HEK293T (cell line): ENCODE measurements around the gene CYLC2.

ENCODE experiments used
- CTCF ChIA-PET: fragments of 350-600 bp; formaldehyde crosslinking; extraction: SDS; loops from one replicate; lab custom pipeline; 2021; ENCODE audit warnings: antibody characterized with exemption, inconsistent platforms; lab: Yijun Ruan, JAX
- POLR2A ChIA-PET: fragments of 350-600 bp; formaldehyde crosslinking; extraction: SDS; loops from one replicate; lab custom pipeline; 2020; ENCODE audit warnings: antibody characterized with exemption, inconsistent platforms; lab: Yijun Ruan, JAX
- DNase-seq: peaks from one replicate; pipeline ENCODE4 v3.0.0; 2012; ENCODE audit warnings: mixed read lengths; ENCODE audit errors: extremely low spot score
- ARNT ChIP-seq: fragments of 450-650 bp; IDR thresholded peaks from 2 replicates; pipeline ENCODE4 v1.6.1; 2017; ENCODE audit warnings: mild to moderate bottlenecking
- BHLHE40 ChIP-seq: fragments of 450-650 bp; IDR thresholded peaks from 2 replicates; pipeline ENCODE4 v1.6.1; 2016; ENCODE audit warnings: mild to moderate bottlenecking, moderate library complexity, borderline replicate concordance
- CTBP1 ChIP-seq: fragments of 450-650 bp; IDR thresholded peaks from 2 replicates; pipeline ENCODE4 v1.6.1; 2016; ENCODE audit warnings: borderline replicate concordance
- ELF4 ChIP-seq: fragments of 450-650 bp; IDR thresholded peaks from 2 replicates; pipeline ENCODE4 v1.6.1; 2017; ENCODE audit warnings: antibody characterized with exemption
- FOXA1 ChIP-seq: fragments of 450-650 bp; IDR thresholded peaks from 2 replicates; pipeline ENCODE4 v1.6.1; 2016; ENCODE audit warnings: mild to moderate bottlenecking
- FOXK2 ChIP-seq: fragments of 450-650 bp; IDR thresholded peaks from 2 replicates; pipeline ENCODE4 v1.6.1; 2016; ENCODE audit warnings: mild to moderate bottlenecking
- FOXM1 ChIP-seq: fragments of 450-650 bp; IDR thresholded peaks from 2 replicates; pipeline ENCODE4 v1.6.1; 2017; ENCODE audit warnings: mild to moderate bottlenecking, borderline replicate concordance
- HDGF ChIP-seq: fragments of 450-650 bp; IDR thresholded peaks from 2 replicates; pipeline ENCODE4 v1.6.1; 2017; ENCODE audit warnings: antibody characterized with exemption, borderline replicate concordance
- L3MBTL2 ChIP-seq: fragments of 450-650 bp; conservative IDR thresholded peaks from 2 replicates; pipeline ENCODE4 v1.6.1; 2016; ENCODE audit warnings: mild to moderate bottlenecking
- LEF1 ChIP-seq: fragments of 450-650 bp; IDR thresholded peaks from 2 replicates; pipeline ENCODE4 v1.6.1; 2017; ENCODE audit warnings: mild to moderate bottlenecking, borderline replicate concordance
- NFRKB ChIP-seq: fragments of 450-650 bp; IDR thresholded peaks from 2 replicates; pipeline ENCODE4 v1.6.1; 2016; ENCODE audit warnings: mild to moderate bottlenecking, moderate library complexity
- PKNOX1 ChIP-seq: fragments of 450-650 bp; IDR thresholded peaks from 2 replicates; pipeline ENCODE4 v1.6.1; 2016
- SP1 ChIP-seq: fragments of 450-650 bp; IDR thresholded peaks from 2 replicates; pipeline ENCODE4 v1.6.1; 2017
- SUZ12 ChIP-seq: fragments of 450-650 bp; IDR thresholded peaks from 2 replicates; pipeline ENCODE4 v1.6.1; 2016; ENCODE audit warnings: mild to moderate bottlenecking
- TARDBP ChIP-seq: fragments of 450-650 bp; IDR thresholded peaks from 2 replicates; pipeline ENCODE4 v1.6.1; 2016
- ZNF384 ChIP-seq: fragments of 450-650 bp; IDR thresholded peaks from 2 replicates; pipeline ENCODE4 v1.6.1; 2016

CYLC2 gene

DNA sequence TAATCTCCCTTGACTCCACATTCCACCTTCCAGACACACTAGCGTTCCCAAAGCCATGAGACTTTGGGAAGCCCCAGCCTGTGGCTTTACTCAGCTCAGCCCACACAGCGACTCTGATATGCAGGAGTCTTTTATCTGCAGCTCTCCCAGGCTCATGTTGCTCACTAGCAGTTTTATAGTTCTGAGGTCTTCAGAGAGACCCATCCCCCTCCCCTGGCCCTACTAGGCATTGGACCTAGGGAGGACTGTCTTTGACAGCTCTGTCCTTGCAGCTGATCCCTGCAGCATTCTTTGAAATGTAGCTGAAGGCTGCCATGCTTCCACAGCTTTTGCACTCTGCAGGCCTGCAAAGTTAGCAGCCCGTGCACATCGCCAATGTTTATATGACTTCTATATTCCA lies 19.9 kb upstream of the CYLC2 start:
- no peak for TF ChIP-seq NFRKB
- no peak for TF ChIP-seq SUZ12
- no peak for TF ChIP-seq LEF1
- TF ChIP-seq CTBP1 = no peak
- no peak for TF ChIP-seq TARDBP
- TF ChIP-seq ZNF384 = no peak
- TF ChIP-seq BHLHE40 = no peak
- TF ChIP-seq SP1 = no peak
- TF ChIP-seq FOXM1 = no peak
- no peak for TF ChIP-seq HDGF

GRCh38 chr9:102985162-102985895 lies 9.8 kb upstream of the CYLC2 start:
- POLR2A ChIA-PET = no interaction called here
- TF ChIP-seq HDGF = no peak
- TF ChIP-seq SP1 = no peak
- TF ChIP-seq TARDBP = no peak
- TF ChIP-seq ELF4 = no peak
- no peak for TF ChIP-seq PKNOX1
- TF ChIP-seq BHLHE40 = no peak
- no peak for DNase-seq
- CTCF ChIA-PET = no interaction called here

More for the DNA sequence above, 19.9 kb upstream of the CYLC2 start:
- ChIA-PET POLR2A (no interaction called here), CTCF (no interaction called here)
- no peak for DNase-seq

DNA sequence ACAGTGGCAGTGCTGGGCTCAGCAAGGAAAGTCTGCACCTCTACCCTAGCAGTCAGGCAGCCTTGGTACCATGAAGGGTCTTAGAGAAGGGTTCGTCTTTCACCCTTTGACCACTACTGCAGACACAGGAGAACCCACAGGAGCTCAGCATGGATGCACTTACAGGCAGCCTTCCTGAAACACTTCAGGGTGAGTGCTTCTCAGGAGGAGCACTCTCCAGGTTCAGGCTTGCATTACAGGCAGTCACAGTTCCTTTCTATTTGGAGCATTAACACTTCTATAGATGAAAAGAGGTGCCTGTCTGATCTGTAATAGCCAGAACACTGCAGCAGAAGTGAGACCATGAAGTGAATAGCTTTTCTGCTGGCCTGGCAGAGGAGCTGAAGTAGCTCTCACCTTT lies 8.7 kb upstream of the CYLC2 start:
- no peak for TF ChIP-seq L3MBTL2
- no peak for TF ChIP-seq LEF1
- TF ChIP-seq TARDBP = no peak
- no peak for TF ChIP-seq SP1
- no peak for TF ChIP-seq FOXM1
- ChIA-PET POLR2A (no interaction called here), CTCF (no interaction called here)
- DNase-seq = no peak

GRCh38 chr9:103003689-103004088 lies 8.6 kb downstream of the CYLC2 start:
- CTCF ChIA-PET = no interaction called here
- POLR2A ChIA-PET = no interaction called here

GRCh38 chr9:103014242-103014641 lies 19.1 kb downstream of the CYLC2 start:
- DNase-seq = no peak
- CTCF ChIA-PET = no interaction called here
- TF ChIP-seq LEF1 (no peak), FOXM1 (no peak), TARDBP (no peak), NFRKB (no peak), FOXK2 (no peak), FOXA1 (no peak), ARNT (no peak), SUZ12 (no peak), ZNF384 (no peak)
- POLR2A ChIA-PET = no interaction called here

More at GRCh38 chr9:103003689-103004088, 8.6 kb downstream of the CYLC2 start:
- TF ChIP-seq ELF4 = no peak
- TF ChIP-seq HDGF = no peak
- TF ChIP-seq NFRKB = no peak
- TF ChIP-seq FOXA1 = no peak
- no peak for TF ChIP-seq ARNT
- no peak for TF ChIP-seq LEF1
- no peak for TF ChIP-seq TARDBP
- TF ChIP-seq FOXK2 = no peak
- no peak for DNase-seq

- TF ChIP-seq L3MBTL2 = no peak
- TF ChIP-seq ELF4 = no peak
- TF ChIP-seq NFRKB = no peak
- no peak for TF ChIP-seq SP1
- no peak for TF ChIP-seq FOXM1
- no peak for TF ChIP-seq PKNOX1
- TF ChIP-seq SUZ12 = no peak
- no peak for TF ChIP-seq FOXA1
- TF ChIP-seq BHLHE40 = no peak
- no peak for TF ChIP-seq ZNF384
- no peak for TF ChIP-seq TARDBP
- POLR2A ChIA-PET = no interaction called here
These were observed 30.7 kb downstream of the CYLC2 start for GRCh38 chr9:103025796-103026195.

GRCh38 chr9:103037508-103038477 lies 42.7 kb downstream of the CYLC2 start:
- ChIA-PET CTCF (no interaction called here), POLR2A (no interaction called here)
- DNase-seq = no peak
- TF ChIP-seq HDGF (no peak), BHLHE40 (no peak), LEF1 (no peak), FOXA1 (no peak), NFRKB (no peak), SP1 (no peak), SUZ12 (no peak), PKNOX1 (no peak), ELF4 (no peak), ARNT (no peak)

More at GRCh38 chr9:103025796-103026195, 30.7 kb downstream of the CYLC2 start:
- DNase-seq = no peak
- CTCF ChIA-PET = no interaction called here
